K562 (cell line): ENCODE measurements around the gene ZNF284. TPM values are rescaled to one million over a fixed set of nuclear protein-coding genes. Genes with fewer than 3 reads are reported as not detected.

Source experiments
- ATAC-seq: fragments of 200-7000 bp; cut with Tn5 transposase; 3 replicates; pipeline ENCODE4 v1.9.1; 2020; ENCODE audit warnings: moderate library complexity
- Bru-seq: library from RNA; stranded (reverse); fragments of 400-500 nt; gene quantifications from one replicate; lab custom pipeline; 2021; lab: Mats Ljungman, UMichigan
- BruChase-seq, 2 experiments: library from RNA; stranded (reverse); fragments of 400-500 nt; gene quantifications; one replicate each; lab custom pipeline; 2021; lab: Mats Ljungman, UMichigan
- BruUV-seq: library from RNA; stranded (reverse); fragments of 400-500 nt; replicated peaks from 2 replicates; lab custom pipeline; 2021; lab: Mats Ljungman, UMichigan
- CTCF ChIA-PET: fragments of 300-600 bp; formaldehyde crosslinking; extraction: SDS; loops from one replicate; lab custom pipeline; 2021; ENCODE audit warnings: low intra/inter-chr PET ratio; lab: Yijun Ruan, JAX
- POLR2A ChIA-PET: fragments of 300-600, 350-650 bp; sonication (Branson Sonifier 250); formaldehyde crosslinking; extraction: SDS; loops from one replicate; lab custom pipeline; 2021; ENCODE audit warnings: antibody characterized with exemption, inconsistent platforms; lab: Yijun Ruan, JAX
- DNase-seq, 4 experiments: peaks; one replicate each; pipeline versions ENCODE4 v3.0.0 to v3.0.0-alpha.2; 2011 to 2018; ENCODE audit warnings: low spot score in 3 of 4, mixed read lengths in 3 of 4; ENCODE audit errors: extremely low read depth in 1 of 4
- FAIRE-seq: peaks from 2 replicates; lab custom pipeline; 2011; peaks lifted over from hg19 to GRCh38; lab: Jason Lieb, UNC
- H2AFZ ChIP-seq: 2 replicates; pipeline ENCODE4 v1.6.0; 2011; ENCODE audit warnings: low read depth, low read length, control low read depth, inconsistent platforms
- H3K27ac ChIP-seq: fragments of 200-600 bp; 3 replicates; pipeline ENCODE4 v1.8.0; 2011; ENCODE audit warnings: low read depth, mild to moderate bottlenecking, control low read depth, inconsistent platforms, low read length, moderate library complexity, mixed read lengths; ENCODE audit errors: extremely low read depth
- H3K27me3 ChIP-seq, 2 experiments: fragments of 300-600 bp in 1 of 2; 2 replicates in 1 of 2; 3 replicates in 1 of 2; pipeline versions ENCODE4 v1.6.0 to v1.8.0; 2011; ENCODE audit warnings: inconsistent platforms in 2 of 2, low read length in 2 of 2, mild to moderate bottlenecking in 1 of 2, mixed read lengths in 1 of 2, moderate library complexity in 1 of 2; ENCODE audit not compliant: control insufficient read depth in 2 of 2, insufficient read depth in 2 of 2
- H3K36me3 ChIP-seq: fragments of 300-600 bp; 3 replicates; pipeline ENCODE4 v1.8.0; 2011; ENCODE audit warnings: mild to moderate bottlenecking, low read length, inconsistent platforms; ENCODE audit not compliant: control insufficient read depth, insufficient read depth
- H3K4me1 ChIP-seq, 2 experiments: fragments of 200-600 bp in 1 of 2; replicated peaks in 1 of 2; 2 replicates in 1 of 2; 3 replicates in 1 of 2; pipeline versions ENCODE4 v1.5.1 to v1.8.0; 2011; ENCODE audit warnings: inconsistent platforms in 2 of 2, low read length in 2 of 2, mild to moderate bottlenecking in 1 of 2, mixed read lengths in 1 of 2, moderate library complexity in 1 of 2; ENCODE audit not compliant: control insufficient read depth in 2 of 2, insufficient read depth in 2 of 2
- H3K4me2 ChIP-seq: 2 replicates; pipeline ENCODE4 v1.6.1; 2011; ENCODE audit warnings: low read length, control low read depth, inconsistent platforms, mixed read lengths; ENCODE audit not compliant: insufficient read depth
- H3K4me3 ChIP-seq: fragments of 200-600 bp; sonication (generic), shearing (Covaris generic); 2 replicates; pipeline ENCODE4 v1.5.1; 2016; ENCODE audit warnings: control low read depth, inconsistent platforms
- H3K79me2 ChIP-seq: fragments of 200-600 bp; 3 replicates; pipeline ENCODE4 v1.8.0; 2011; ENCODE audit warnings: low read length, inconsistent platforms; ENCODE audit not compliant: control insufficient read depth, insufficient read depth
- H3K9ac ChIP-seq, 2 experiments: 2 replicates each; pipeline versions ENCODE4 v1.6.0 to v1.6.1; 2011; ENCODE audit warnings: low read depth in 2 of 2, low read length in 2 of 2, control low read depth in 1 of 2, inconsistent platforms in 1 of 2, mild to moderate bottlenecking in 1 of 2, mixed read lengths in 1 of 2; ENCODE audit not compliant: insufficient read depth in 1 of 2
- H3K9me1 ChIP-seq: one replicate; pipeline ENCODE4 v1.6.0; 2011; ENCODE audit warnings: inconsistent platforms, mild to moderate bottlenecking, low read length, moderate library complexity; ENCODE audit not compliant: control insufficient read depth, insufficient read depth
- H3K9me3 ChIP-seq: replicated peaks from 2 replicates; pipeline ENCODE4 v1.5.1; 2011; ENCODE audit warnings: low read depth, low read length, inconsistent platforms; ENCODE audit not compliant: control insufficient read depth, insufficient read depth
- H4K20me1 ChIP-seq: replicated peaks from 2 replicates; pipeline ENCODE4 v1.6.1; 2011; ENCODE audit warnings: low read length, inconsistent platforms, mixed read lengths; ENCODE audit not compliant: control insufficient read depth, insufficient read depth
- CTBP1 ChIP-seq: fragments of 450-650 bp; IDR thresholded peaks from 2 replicates; pipeline ENCODE4 v1.6.1; 2016; ENCODE audit warnings: borderline replicate concordance
- HNRNPH1 ChIP-seq: fragments of 200-400 bp; formaldehyde crosslinking; optimal IDR thresholded peaks from 2 replicates; pipeline ENCODE3; 2017; ENCODE audit warnings: low read depth, mild to moderate bottlenecking, low read length, moderate library complexity
- KAT8 ChIP-seq: fragments of 450-650 bp; IDR thresholded peaks from 2 replicates; pipeline ENCODE4 v1.6.1; 2016; ENCODE audit warnings: low read depth, mild to moderate bottlenecking
- MAZ ChIP-seq, 2 experiments: fragments of 450-650 bp in 1 of 2; sonication (generic) in 1 of 2; formaldehyde crosslinking; IDR thresholded peaks in 1 of 2; conservative IDR thresholded peaks in 1 of 2; 2 replicates each; pipeline versions ENCODE4 v1.4.0 to v1.5.0; 2020; ENCODE audit warnings: mild to moderate bottlenecking in 1 of 2, missing genetic modification reagents in 1 of 2
- RFX7 ChIP-seq: fragments of 250-450 bp; sonication (Bioruptor Pico); IDR thresholded peaks from 2 replicates; pipeline ENCODE4 v1.5.1; 2021; ENCODE audit warnings: mild to moderate bottlenecking
- SPI1 ChIP-seq: IDR thresholded peaks from 2 replicates; pipeline ENCODE4 v1.6.1; 2011; ENCODE audit warnings: low read depth, low read length, control low read depth, borderline replicate concordance
- TAF7 ChIP-seq: fragments of 450-650 bp; IDR thresholded peaks from 2 replicates; pipeline ENCODE4 v1.6.1; 2016; ENCODE audit warnings: missing genetic modification characterization, missing compliant biosample characterization
- WGBS: fragments of 100-300 bp; shearing (Covaris generic); methylation state at CpG from one replicate; pipeline ENCODE4 v1.1.6; 2016; ENCODE audit warnings: low coverage, mixed read lengths; ENCODE audit not compliant: insufficient coverage; ENCODE audit errors: missing lambda C conversion rate; 5-methylcytosine and 5-hydroxymethylcytosine counted together
- in situ Hi-C: fragments of 300-500 bp; cut with MboI; formaldehyde crosslinking; loops from 4 replicates; pipeline ENCODE4 v1.15.0; 2018; ENCODE audit warnings: inconsistent platforms, mixed read lengths
- intact Hi-C: fragments of 100-400 bp; cut with micrococcal nuclease; formaldehyde crosslinking; loops from 2 replicates; pipeline ENCODE4 v1.14.2; 2022
- long read RNA-seq, 3 experiments: library from polyadenylated mRNA in 2 of 3; library from RNA in 1 of 3; unstranded in 2 of 3; stranded (forward) in 1 of 3; transcript quantifications; one replicate each; pipeline ENCODE4 v2.0.0, GENCODE V29; 2019 to 2022
- polyA minus RNA-seq, 3 experiments: library from RNA; depleted of rRNA, polyadenylated mRNA; stranded (reverse); fragments of >200 nt; gene quantifications; 2 replicates each; pipeline ENCODE4 v1.2.3, GENCODE V29; 2011
- polyA plus RNA-seq, 8 experiments: library from polyadenylated mRNA; depleted of rRNA in 4 of 8; stranded (reverse) in 5 of 8; unstranded in 3 of 8; fragments of >200 nt; fragmentation: Nextera tagmentation in 2 of 8; fragmentation: Illumina TruSeq in 1 of 8; extraction: Ambion mirVana in 2 of 8; extraction: Trizol in 1 of 8; gene quantifications; 2 replicates each; pipeline versions ENCODE4 v1.2.1 to v1.2.3, GENCODE V29; 2011 to 2014; ENCODE audit warnings: inconsistent platforms in 1 of 8, missing spikeins in 1 of 8
- total RNA-seq, 7 experiments: library from RNA; depleted of rRNA in 6 of 7; stranded (reverse); fragments of >200 nt in 6 of 7; fragmentation: Illumina TruSeq in 2 of 7; extraction: Trizol in 2 of 7; gene quantifications; 2 replicates each; pipeline versions ENCODE4 v1.2.1 to v1.2.3, GENCODE V29; 2011 to 2021; ENCODE audit warnings: low replicate concordance in 1 of 7
- TF ChIP-seq, protein P1 (sequence below), 3 experiments: fragments of 200-800 bp in 1 of 3; fragments of 250-450 bp in 1 of 3; fragments of 450-650 bp in 1 of 3; sonication (Bioruptor Pico) in 1 of 3; sonication (Bioruptor generic) in 1 of 3; formaldehyde crosslinking in 1 of 3; IDR thresholded peaks; 2 replicates each; pipeline versions ENCODE4 v1.6.1 to v1.8.0; 2016 to 2022; ENCODE audit warnings: mild to moderate bottlenecking in 2 of 3, missing genetic modification characterization in 2 of 3, missing compliant biosample characterization in 1 of 3, moderate library complexity in 1 of 3
- TF ChIP-seq, protein P2 (sequence below): fragments of 450-650 bp; IDR thresholded peaks from 2 replicates; pipeline ENCODE4 v1.6.1; 2016; ENCODE audit warnings: antibody characterized with exemption

Gene ZNF284
- total RNA-seq (2011; cell fraction: chromatin; rRNA removed; ENCODE audit: low replicate concordance), result 0.19 and 0.23 TPM in 2 replicates
- total RNA-seq (2011; cell fraction: nucleolus; rRNA removed), result 0.13 TPM in 1 of 2 replicates, not detected in the other
- total RNA-seq (2011; cell fraction: nucleoplasm; rRNA removed), result 0.22 and 0.38 TPM in 2 replicates
- total RNA-seq (2014; rRNA removed) (0.16 and 0.23 TPM in 2 replicates), total RNA-seq (2014; rRNA removed; fragmentation: Illumina TruSeq; extraction: Trizol) (0.22 and 0.29 TPM in 2 replicates), total RNA-seq (2015; rRNA removed; fragmentation: Illumina TruSeq; extraction: Trizol) (0.18 and 0.19 TPM in 2 replicates), total RNA-seq (2021) (0.18 and 0.24 TPM in 2 replicates), polyA plus RNA-seq (2011; rRNA removed) (0.04 and 0.07 TPM in 2 replicates), polyA plus RNA-seq (2014; fragmentation: Illumina TruSeq; extraction: Trizol) (0.10 and 0.17 TPM in 2 replicates), polyA plus RNA-seq (2014; fragmentation: Nextera tagmentation; extraction: Ambion mirVana) (under 1 TPM; 0.13 to 0.20 TPM), polyA plus RNA-seq (2014; rRNA removed) (0.03 and 0.20 TPM in 2 replicates), polyA minus RNA-seq (2011; rRNA and poly(A)+ RNA removed) (0.03 and 0.21 TPM in 2 replicates), Bru-seq, nascent RNA (percentile 30 among the genes with signal in this experiment), BruChase-seq, experiment 1, labeled RNA remaining after a 2-hour chase (percentile 46 among the genes with signal in this experiment), BruChase-seq, experiment 2, labeled RNA remaining after a 6-hour chase (percentile 53 among the genes with signal in this experiment)
- polyA plus RNA-seq (2011; cell fraction: cytosol; rRNA removed), result 0.03 TPM in 2 replicates
- polyA plus RNA-seq (2011; cell fraction: nucleus; rRNA removed), result 0.03 TPM in 2 replicates
- 0.14 and 0.25 TPM in 2 replicates for polyA plus RNA-seq (2012)
- not detected in 2 replicates for polyA minus RNA-seq (2011; cell fraction: cytosol; rRNA and poly(A)+ RNA removed)
- 0.11 TPM in 1 of 2 replicates, not detected in the other for polyA minus RNA-seq (2011; cell fraction: nucleus; rRNA and poly(A)+ RNA removed)
- long read RNA-seq, experiment 1, result 0 reads
- long read RNA-seq, experiment 2, result 0 reads
- long read RNA-seq, experiment 3, result 0 reads

DNA sequence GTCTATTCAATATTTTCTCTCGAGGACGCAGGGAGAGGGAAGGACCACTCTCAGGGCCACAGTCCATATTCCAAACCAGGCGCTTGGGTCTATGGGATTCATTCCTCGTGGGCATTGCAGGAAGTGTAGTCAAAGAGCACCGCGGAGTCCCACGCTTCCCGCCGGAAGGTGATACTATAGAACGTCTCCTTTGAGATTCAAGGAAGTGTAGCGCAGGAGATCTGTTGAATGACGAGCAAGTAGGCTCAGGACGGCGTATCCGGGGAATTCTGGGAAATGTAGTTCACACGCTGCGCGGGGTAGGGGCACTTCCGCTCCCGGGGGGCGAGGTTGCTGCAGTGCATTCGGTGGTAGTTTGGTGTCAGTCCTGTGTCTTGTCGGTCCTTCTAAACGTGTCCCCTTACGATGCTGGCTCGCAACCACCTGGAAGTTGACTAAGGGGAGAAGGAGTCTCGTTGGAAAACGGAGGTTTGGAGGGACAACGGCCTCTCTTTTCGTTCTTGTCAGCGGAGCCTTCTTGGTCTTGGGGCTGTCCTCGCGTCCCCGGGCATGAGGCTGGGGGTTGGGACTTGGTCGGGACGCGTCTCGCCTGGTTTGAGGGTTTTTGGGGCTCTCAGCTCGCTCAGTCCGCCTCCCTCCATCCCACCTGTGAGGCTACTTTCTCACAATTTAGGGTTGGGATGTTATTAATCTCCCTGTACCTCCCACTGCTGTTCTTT lies at the start of gene ZNF284:
ZNF284 (plus strand) TSS at position 336 of the 719 bp plus-strand sequence. CDS start 4,231 bp downstream, outside the sequence.
- POLR2A ChIA-PET, result interaction anchor here (0.6 to 1.0 kb wide), 3 partner anchors 9 to 48 kb away, joined by 3 read pairs; no protein-coding TSS in a partner anchor
- peak; percentile 67 to 86 (median 79) for DNase-seq
- Histone ChIP-seq H3K27me3 (no peaks in the 10 kb centered on the region), H3K9me3 (0 out of 2 replicates have a peak, but pooled peaks cover 2% of the 10 kb centered on the region), H3K4me1 (peaks cover 0 to 4% of the 10 kb centered on the region in 2 experiments; a peak in 3 of 5 replicates), H3K9ac (peak within 1 kb of the TSS; percentile 44 to 71; a peak in 2 of 4 replicates), H3K27ac (peak within 1 kb of the TSS; percentile 31), H2AFZ (peak within 1 kb of the TSS; percentile 97), H4K20me1 (no peaks in the 10 kb centered on the region), H3K4me3 (peak within 1 kb of the TSS; percentile 35), H3K9me1 (no peaks in the 10 kb centered on the region), H3K36me3 (no peaks in the 10 kb centered on the region), H3K79me2 (no peaks in the 10 kb centered on the region), H3K4me2 (peak within 1 kb of the TSS; percentile 85)
- intact Hi-C loops, result no loop called here
- ATAC-seq, result peak; percentile 100
- in situ Hi-C loops, result no loop called here
- WGBS, result 4% methylated on average over 40 of the region's 40 CpGs
- CTCF ChIA-PET, result interaction anchor here (0.7 kb wide), 1 partner anchor 510 kb away, joined by 3 read pairs; no protein-coding TSS in a partner anchor
- FAIRE-seq, result peak; percentile 93
- BruUV-seq, result TSS peak; percentile 77
- TF ChIP-seq KAT8, result no peak
- 0 out of 2 replicates have a peak, but pooled peaks have one; percentile 31 for TF ChIP-seq TAF7 (tag)
- TF ChIP-seq, protein P1, sequence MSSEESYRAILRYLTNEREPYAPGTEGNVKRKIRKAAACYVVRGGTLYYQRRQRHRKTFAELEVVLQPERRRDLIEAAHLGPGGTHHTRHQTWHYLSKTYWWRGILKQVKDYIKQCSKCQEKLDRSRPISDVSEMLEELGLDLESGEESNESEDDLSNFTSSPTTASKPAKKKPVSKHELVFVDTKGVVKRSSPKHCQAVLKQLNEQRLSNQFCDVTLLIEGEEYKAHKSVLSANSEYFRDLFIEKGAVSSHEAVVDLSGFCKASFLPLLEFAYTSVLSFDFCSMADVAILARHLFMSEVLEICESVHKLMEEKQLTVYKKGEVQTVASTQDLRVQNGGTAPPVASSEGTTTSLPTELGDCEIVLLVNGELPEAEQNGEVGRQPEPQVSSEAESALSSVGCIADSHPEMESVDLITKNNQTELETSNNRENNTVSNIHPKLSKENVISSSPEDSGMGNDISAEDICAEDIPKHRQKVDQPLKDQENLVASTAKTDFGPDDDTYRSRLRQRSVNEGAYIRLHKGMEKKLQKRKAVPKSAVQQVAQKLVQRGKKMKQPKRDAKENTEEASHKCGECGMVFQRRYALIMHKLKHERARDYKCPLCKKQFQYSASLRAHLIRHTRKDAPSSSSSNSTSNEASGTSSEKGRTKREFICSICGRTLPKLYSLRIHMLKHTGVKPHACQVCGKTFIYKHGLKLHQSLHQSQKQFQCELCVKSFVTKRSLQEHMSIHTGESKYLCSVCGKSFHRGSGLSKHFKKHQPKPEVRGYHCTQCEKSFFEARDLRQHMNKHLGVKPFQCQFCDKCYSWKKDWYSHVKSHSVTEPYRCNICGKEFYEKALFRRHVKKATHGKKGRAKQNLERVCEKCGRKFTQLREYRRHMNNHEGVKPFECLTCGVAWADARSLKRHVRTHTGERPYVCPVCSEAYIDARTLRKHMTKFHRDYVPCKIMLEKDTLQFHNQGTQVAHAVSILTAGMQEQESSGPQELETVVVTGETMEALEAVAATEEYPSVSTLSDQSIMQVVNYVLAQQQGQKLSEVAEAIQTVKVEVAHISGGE (CRISPR knock-in tag; IDR thresholded peaks at IDR 0.05), result peak in 2 of 3 experiments; percentile 88 to 95; a peak in 3 of 6 replicates
- TF ChIP-seq RFX7 (CRISPR knock-in tag), result no peak
- peak; percentile 85 for TF ChIP-seq SPI1
- peak; percentile 44 to 90; a peak in 3 of 4 replicates for TF ChIP-seq MAZ (CRISPR knock-in tag; conservative IDR thresholded peaks at IDR 0.05 in 1 of 2, IDR thresholded peaks at IDR 0.05 in 1 of 2)
- TF ChIP-seq, protein P2, sequence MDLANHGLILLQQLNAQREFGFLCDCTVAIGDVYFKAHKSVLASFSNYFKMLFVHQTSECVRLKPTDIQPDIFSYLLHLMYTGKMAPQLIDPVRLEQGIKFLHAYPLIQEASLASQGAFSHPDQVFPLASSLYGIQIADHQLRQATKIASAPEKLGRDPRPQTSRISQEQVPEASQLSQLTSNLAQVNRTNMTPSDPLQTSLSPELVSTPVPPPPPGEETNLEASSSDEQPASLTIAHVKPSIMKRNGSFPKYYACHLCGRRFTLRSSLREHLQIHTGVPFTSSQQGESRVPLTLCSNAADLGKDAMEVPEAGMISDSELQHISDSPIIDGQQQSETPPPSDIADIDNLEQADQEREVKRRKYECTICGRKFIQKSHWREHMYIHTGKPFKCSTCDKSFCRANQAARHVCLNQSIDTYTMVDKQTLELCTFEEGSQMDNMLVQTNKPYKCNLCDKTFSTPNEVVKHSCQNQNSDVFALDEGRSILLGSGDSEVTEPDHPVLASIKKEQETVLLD, result no peak
- peak; percentile 40; the same call in 1 of the 2 replicates for TF ChIP-seq CTBP1
- no peak for TF ChIP-seq HNRNPH1
